GM19351 (cell line): ENCODE data around the gene WEE2.
"Not testable (repeated sequence)": the region's sequence is repeated elsewhere in the genome, so short reads cannot be mapped to it uniquely, and the experiment has no call there.

ENCODE experiments used
- ATAC-seq: cut with Tn5 transposase; IDR thresholded peaks from one replicate; pipeline ENCODE4 v1.9.1; 2021; ENCODE audit warnings: mild to moderate bottlenecking, moderate library complexity; ENCODE audit not compliant: unreplicated experiment

WEE2 gene

GRCh38 chr7:141712603-141713255 lies 4.6 kb downstream of the WEE2 start:
- ATAC-seq = no peak

DNA sequence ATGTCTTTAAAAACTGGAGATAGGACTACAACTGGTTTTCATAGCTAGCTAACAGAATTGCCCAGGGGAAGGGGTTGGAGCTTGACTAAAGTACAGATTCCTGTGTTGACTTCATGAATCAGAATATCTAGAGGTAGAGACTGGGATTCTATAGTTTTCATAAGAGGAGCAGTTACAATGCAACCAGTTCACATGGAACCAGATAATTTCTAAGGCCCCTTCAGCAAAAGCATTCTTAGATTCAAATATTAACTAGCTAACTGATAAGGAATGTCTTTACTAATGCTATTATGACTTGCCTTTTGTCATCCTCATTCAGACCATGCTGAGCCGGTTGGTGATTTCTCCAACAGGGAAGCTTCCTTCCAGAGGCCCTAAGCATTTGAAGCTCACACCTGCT lies 5.7 kb downstream of the WEE2 start:
- no peak for ATAC-seq

DNA sequence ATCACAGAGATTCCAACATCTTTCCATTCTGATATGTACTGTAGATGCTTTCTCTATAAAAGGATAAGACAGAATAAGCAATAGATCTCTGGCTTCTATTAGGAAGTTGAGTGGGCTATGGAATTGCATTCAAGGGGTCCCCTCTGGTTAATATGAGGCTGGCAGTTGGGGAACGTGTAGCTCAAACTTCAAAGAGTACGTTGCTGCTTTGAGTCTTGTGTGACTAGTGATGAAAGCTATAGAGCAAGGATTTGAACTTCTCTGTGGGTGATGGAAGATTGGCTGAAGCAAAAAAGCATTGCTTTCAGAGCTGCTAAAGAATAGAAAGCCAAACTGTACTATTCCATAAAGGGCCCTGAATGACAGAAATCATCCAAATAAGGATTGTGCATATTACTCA lies 6.4 kb downstream of the WEE2 start:
- ATAC-seq = no peak

GRCh38 chr7:141715018-141715417 lies 6.9 kb downstream of the WEE2 start:
- ATAC-seq = no peak

DNA sequence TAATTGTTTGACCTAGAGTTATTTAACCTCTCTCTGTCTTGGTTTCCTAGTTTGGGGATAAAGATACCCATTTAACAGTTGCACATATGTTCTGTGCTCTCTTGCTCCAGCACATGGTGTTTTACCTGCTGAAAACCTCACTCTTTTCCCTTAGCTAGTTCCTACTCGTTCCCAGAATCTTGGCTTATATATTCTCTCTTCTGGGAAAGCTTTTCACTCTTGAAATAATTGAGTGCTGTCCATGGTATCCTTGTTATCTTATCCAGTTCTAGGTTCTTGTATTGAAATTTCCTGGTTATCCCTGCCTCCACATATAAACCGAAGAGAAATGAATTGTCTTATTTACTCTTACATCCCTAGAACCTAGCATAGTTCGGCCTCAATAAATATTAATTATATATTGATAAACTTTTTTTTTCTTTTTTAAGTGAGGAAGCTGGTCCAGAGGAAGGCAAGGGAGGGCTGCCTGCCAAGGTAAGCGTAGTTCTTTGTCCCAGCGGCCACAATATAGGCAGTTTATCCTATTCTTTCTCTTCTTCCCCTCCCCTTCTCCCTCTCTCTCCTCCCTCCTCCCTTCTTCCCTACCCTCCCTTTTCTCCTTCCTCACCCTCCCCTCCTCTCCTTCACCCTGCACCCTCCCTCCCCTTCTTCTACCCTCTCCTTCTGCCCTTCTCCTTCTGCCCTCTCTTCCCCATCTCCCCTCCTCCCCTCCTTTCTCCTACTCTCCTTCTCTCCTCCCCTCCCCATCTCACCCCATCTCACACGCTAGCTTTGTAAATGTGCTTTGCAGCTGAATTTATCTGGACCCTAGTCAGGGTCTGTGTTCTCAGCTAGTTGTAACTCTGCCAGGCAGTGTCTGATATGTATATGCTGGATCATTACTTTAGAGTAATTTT lies 7.9 kb downstream of the WEE2 start:
- ATAC-seq = no peak

GRCh38 chr7:141717450-141717849 lies 9.3 kb downstream of the WEE2 start:
- ATAC-seq = no peak

DNA sequence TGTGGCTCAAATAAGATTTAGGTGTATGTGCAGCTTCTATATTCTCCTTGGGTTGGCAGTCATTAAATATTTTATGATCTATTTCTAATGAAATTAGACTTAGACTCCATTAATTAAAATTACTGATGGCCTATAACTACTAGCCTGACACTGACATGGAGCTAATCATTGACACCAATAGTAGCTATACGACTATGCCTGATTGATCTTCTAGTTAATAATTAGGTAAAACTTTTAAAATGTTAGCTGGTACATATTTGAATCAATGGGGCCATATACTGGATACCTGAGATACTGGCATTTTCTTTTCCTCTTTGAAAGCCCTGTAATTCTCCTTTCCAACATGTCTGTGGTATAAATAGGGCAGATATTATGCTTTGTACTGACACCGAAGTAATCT lies 14.4 kb downstream of the WEE2 start:
- no peak for ATAC-seq

DNA sequence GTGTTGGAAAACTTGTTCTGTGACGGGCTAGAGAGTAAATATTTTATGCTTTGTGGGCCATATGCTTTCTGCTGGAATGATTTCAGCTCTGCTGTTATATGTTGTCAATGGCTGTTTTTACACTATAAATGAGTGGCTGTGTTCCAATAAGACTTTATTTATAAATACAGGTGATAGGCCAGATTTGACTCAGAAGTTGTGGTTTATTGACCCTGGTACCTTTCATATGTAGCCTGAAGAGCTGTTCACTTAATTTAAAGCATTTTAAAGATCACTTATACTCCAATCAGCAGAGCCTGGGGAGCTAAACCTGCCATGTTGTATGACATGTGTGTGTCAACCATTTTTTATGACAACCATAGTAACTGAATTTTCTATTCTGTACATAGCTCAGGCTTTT lies 20.9 kb downstream of the WEE2 start:
- ATAC-seq = peak; percentile 48

DNA sequence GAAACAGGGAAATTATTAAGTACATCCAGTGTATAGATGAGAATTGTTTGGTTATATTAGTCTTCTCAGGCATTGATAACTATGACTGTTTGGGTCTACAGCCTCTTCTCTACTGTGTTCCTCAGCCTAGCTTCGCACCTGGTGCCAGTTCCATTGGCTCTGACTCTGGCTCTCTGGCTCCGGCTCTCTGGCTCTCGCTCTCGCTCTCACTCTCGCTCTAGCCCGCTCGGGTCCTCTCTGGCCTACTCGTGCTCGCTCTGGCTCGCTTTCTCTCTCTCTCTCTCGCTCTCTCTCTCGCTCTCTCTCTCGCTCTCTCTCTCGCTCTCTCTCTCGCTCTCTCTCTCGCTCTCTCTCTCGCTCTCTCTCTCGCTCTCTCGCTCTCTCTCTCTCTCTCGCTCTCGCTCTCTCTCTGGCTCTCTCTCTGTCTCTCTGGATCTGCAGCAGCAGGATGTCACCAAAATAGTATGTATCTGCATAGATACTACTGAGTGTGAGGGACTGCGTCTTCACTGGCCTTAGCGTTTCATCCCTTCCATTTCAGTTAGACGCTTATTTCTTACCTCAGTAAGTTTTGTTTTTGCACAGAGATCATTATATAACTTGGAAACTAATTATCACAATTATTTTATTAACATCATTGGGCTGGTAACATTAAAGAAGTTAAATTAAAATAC lies 23.5 kb downstream of the WEE2 start:
- ATAC-seq = no peak

DNA sequence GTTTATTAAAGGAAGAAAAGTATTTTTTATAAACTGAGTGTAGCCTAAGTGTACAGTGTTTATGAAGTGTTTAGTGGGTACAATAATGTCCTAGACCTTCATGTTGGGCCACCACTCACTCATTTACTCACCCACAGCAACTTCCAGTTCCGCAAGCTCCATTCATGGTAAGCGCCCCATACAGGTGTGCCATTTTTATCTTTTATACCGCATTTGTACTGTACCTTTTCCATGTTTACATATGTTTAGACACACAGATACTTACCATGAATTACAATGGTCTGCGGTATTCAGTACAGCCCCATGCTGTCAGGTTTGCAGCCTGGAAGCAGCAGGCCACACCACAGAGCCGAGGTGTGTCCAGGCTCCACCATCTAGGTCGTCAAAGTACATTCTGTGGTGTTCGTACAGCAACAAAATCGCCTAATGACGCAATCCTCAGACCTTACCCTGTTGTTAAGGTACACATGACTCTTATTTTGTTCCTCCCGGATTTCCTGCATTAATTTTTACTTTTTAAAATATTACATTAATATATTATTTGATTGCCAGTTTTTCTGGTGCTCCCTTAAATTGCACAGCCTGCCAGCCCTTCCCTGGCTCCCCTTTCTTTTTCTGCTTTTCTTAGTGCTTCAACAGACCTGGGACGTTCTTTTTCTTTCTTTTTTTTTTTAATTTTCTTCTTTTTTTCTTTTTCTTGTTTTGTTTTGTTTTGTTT lies 29.1 kb downstream of the WEE2 start:
- ATAC-seq = no peak

GRCh38 chr7:141737836-141738591 lies 29.9 kb downstream of the WEE2 start, which contains the start of gene SSBP1:
Gene SSBP1 (plus strand): TSS chr7:141738358. CDS start chr7:141739167, 809 bp downstream.
- ATAC-seq = peak; percentile 83

GRCh38 chr7:141738592-141739013 lies 30.4 kb downstream of the WEE2 start:
- no peak for ATAC-seq

DNA sequence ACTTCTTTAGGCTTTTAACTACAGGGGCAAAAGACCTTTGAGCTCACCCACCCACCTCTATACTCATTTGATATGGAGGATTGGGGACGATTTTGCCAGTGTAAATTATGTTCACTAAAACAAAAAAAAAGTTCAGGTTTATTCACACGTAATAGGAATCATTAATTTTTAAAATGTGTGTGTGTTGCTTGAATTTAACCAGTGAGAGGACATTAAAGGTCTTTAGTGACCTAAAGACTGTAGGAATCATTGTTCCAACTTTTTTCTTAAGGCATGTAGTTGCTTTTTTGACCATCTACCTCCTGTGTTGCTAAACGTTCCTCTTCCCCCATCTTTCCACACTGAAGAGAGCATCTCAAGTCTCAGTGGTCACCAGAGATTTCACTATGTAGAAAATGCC lies 31.1 kb downstream of the WEE2 start:
- ATAC-seq = no peak

GRCh38 chr7:141742229-141742628 lies 34.1 kb downstream of the WEE2 start:
- ATAC-seq = no peak

GRCh38 chr7:141744131-141744530 lies 36.0 kb downstream of the WEE2 start:
- ATAC-seq = no peak

DNA sequence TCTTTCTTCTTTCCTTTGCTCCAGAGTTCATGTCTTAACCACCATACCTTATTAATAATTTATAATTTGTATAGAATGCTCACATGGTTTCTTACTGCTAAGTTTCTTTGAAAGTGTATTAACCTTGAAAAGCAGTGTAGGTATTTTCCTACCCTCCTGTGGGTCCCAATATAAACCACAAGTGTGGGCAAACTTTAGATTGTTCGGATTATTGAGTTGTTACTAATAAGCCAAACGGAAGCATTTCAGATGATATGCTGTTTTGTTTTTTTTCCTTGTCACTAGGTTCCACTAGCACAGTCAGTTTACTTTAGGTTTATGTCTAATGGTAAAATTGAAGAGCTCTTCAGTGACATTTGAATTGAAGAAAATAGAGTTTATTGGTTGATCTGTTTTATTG lies 40.2 kb downstream of the WEE2 start:
- no peak for ATAC-seq

DNA sequence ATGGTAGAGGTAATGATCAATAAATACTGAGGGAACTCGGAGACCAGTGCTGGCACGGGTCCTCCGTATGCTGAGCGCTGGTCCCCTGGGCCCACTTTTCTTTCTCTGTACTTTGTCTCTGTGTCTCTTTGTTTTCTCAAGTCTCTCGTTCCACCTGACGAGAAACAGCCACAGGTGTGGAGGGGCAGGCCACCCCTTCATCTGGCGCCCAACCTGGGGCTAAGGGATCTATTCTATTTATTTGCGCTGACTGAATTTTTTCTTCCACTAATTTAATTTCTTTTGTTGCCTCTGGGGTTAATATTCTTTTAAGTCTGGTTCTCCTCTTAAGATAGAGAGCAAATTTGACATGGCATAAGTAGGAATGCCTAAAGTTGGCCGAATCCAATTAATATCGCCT lies 43.8 kb downstream of the WEE2 start:
- ATAC-seq = not testable (repeated sequence)

GRCh38 chr7:141752634-141753033 lies 44.5 kb downstream of the WEE2 start:
- ATAC-seq = no peak

GRCh38 chr7:141754939-141755338 lies 46.8 kb downstream of the WEE2 start:
- ATAC-seq = peak; percentile 76

GRCh38 chr7:141763797-141764196 lies 55.6 kb downstream of the WEE2 start, which contains the start of gene TAS2R3:
Gene TAS2R3 (plus strand): TSS chr7:141764097. CDS start chr7:141764159, 62 bp downstream.
- no peak for ATAC-seq
